ENCODE measurements around the gene SLC25A25.
"Not testable (repeated sequence)": the region's sequence is repeated elsewhere in the genome, so short reads cannot be mapped to it uniquely, and the experiment has no call there.

SLC25A25 gene

DNA sequence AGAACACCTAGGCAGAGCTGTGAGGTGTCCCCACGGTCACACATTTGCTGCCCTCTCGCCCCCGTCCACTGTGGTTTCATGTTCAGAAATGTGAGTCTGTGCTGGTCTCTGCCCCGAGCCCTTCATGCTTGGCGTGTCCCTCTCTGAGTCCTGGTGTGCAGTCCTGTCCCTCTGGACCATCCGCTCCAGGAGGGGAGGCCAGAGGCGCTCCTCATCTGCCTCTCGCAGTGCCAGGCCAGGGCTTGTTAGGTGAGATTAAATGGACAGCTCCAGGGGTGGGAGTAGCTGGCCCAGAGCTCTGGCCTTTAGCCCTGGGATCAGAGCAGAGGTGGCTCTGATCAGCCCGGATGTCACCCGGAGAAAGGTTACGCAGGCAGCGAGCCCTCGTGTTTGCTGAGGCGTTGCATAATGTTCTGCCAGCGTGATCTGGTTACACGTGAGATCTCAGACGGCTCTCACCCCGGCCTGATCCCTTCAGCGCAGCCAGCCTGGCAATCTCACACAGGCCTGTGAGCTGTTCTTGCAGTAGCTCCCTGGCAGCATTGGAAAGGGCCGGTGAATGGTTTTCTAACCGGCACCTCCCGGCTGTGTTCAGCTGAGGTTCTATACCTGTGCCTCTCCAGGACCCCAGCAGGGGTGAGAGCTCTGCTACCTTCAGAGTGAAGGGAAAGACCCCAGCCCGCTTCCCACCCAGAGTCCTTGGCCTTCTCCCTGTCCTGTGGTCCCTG is 35.0 kb downstream of the SLC25A25 start:
- in situ Hi-C loops (cut with HindIII; ENCODE audit: low pct_ligation_motif_present, low pct_unique_long_range_greater_than_20kb, low sequenced_read_pairs): no loop called here

DNA sequence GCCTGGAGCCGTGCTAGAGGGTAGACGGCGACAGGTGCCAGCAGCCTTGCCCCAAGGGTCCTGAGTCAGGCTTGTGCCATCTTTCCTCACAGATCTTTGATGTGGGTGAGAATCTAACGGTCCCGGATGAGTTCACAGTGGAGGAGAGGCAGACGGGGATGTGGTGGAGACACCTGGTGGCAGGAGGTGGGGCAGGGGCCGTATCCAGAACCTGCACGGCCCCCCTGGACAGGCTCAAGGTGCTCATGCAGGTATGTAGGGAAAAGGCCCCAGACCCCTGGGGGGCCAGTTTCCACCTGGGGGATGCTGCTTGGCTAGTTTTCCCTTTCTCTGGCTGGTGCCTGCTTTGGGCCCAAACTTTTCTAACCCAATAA is 35.5 kb downstream of the SLC25A25 start:
- in situ Hi-C loops (cut with HindIII; ENCODE audit: low pct_ligation_motif_present, low pct_unique_long_range_greater_than_20kb, low sequenced_read_pairs): no loop called here
- DNase-seq: no peak

More for the DNA sequence above, 35.0 kb downstream of the SLC25A25 start:
- DNase-seq: no peak

DNA sequence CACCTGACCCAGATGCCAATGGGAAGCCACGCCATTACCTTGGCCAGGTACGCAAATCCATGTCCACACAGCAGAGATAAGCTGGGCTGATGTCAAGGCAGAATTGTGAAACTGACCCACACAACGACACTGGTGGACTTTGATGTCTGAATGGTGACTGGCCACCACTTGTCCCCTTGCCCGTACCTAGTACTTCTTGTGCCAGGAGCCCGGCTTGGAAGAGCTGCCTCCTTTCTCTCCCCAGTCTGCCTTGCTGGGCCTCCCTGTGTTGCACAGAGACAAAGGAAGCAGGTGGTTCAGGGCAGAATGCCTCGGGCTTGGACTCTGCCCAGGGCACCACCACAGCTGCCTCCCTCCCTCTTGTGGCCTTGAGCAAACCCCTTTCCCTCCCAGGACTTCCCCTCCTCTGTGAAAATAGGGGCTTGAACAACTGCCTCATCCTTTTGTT is 36.2 kb downstream of the SLC25A25 start:
- in situ Hi-C loops (cut with HindIII; ENCODE audit: low pct_ligation_motif_present, low pct_unique_long_range_greater_than_20kb, low sequenced_read_pairs): no loop called here
- no peak for DNase-seq

DNA sequence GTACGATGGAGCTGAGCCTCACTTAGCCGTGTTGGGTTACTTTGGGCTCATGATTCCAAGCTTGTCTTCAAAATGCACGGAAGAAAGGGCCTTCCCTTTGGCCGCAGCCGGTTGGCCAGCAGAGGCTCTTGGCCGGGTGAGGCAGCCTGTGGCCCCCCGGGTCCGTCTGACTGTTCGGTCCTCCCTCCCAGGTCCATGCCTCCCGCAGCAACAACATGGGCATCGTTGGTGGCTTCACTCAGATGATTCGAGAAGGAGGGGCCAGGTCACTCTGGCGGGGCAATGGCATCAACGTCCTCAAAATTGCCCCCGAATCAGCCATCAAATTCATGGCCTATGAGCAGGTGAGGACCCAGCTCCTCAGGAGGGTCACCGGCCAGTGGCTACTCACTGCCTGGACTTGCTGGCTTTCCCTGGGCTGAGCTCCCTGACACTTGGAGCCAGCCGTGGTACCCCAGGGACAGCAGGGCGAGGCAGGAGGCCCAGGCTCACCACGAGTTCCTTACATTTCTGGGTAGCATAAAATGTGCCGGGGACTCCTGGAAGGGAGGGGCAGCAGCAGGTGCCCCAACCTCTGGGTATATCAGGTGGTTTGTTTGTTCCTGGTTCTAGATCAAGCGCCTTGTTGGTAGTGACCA is 37.6 kb downstream of the SLC25A25 start:
- in situ Hi-C loops (cut with HindIII; ENCODE audit: low pct_ligation_motif_present, low pct_unique_long_range_greater_than_20kb, low sequenced_read_pairs): no loop called here
- no peak for DNase-seq

DNA sequence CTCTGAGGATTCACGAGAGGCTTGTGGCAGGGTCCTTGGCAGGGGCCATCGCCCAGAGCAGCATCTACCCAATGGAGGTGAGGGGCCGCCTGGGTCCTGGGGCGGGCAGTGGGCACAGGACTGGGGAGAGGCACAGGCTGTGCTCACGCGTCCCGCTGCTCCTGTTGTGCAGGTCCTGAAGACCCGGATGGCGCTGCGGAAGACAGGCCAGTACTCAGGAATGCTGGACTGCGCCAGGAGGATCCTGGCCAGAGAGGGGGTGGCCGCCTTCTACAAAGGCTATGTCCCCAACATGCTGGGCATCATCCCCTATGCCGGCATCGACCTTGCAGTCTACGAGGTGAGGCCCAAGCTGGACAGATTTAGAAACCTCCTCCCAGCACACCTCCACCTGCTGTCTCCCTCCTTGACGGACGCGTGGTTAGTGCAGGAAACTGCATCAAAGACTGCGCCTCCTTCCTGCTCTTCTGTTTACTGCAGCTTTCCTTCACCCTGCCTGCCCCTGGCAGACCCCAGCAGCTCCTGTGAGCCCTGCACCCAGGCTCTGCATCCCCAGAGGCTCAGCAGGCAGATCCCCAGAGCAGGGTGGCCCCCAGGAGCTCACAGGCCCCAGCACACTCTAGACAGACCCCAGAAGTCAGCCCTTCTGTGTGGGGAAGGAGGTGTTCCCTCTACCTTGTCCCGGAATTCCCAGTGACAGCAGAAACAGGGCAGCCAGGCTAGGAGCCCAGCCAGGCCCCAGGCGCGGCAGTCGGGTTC is 38.3 kb downstream of the SLC25A25 start:
- DNase-seq: no peak

DNA sequence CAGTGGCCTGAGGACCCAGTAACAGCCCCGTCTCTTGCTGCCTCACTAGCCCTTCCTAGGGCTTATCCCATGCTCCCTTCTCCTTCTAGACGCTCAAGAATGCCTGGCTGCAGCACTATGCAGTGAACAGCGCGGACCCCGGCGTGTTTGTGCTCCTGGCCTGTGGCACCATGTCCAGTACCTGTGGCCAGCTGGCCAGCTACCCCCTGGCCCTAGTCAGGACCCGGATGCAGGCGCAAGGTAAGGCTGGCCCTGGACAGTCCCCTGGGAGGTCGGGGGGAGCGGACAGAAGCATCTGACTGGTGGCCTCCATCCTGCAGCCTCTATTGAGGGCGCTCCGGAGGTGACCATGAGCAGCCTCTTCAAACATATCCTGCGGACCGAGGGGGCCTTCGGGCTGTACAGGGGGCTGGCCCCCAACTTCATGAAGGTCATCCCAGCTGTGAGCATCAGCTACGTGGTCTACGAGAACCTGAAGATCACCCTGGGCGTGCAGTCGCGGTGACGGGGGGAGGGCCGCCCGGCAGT is 39.0 kb downstream of the SLC25A25 start:
- no peak for DNase-seq
- in situ Hi-C loops (cut with HindIII; ENCODE audit: low pct_ligation_motif_present, low pct_unique_long_range_greater_than_20kb, low sequenced_read_pairs): no loop called here

More for the DNA sequence above, 38.3 kb downstream of the SLC25A25 start:
- in situ Hi-C loops (cut with HindIII; ENCODE audit: low pct_ligation_motif_present, low pct_unique_long_range_greater_than_20kb, low sequenced_read_pairs): no loop called here

DNA sequence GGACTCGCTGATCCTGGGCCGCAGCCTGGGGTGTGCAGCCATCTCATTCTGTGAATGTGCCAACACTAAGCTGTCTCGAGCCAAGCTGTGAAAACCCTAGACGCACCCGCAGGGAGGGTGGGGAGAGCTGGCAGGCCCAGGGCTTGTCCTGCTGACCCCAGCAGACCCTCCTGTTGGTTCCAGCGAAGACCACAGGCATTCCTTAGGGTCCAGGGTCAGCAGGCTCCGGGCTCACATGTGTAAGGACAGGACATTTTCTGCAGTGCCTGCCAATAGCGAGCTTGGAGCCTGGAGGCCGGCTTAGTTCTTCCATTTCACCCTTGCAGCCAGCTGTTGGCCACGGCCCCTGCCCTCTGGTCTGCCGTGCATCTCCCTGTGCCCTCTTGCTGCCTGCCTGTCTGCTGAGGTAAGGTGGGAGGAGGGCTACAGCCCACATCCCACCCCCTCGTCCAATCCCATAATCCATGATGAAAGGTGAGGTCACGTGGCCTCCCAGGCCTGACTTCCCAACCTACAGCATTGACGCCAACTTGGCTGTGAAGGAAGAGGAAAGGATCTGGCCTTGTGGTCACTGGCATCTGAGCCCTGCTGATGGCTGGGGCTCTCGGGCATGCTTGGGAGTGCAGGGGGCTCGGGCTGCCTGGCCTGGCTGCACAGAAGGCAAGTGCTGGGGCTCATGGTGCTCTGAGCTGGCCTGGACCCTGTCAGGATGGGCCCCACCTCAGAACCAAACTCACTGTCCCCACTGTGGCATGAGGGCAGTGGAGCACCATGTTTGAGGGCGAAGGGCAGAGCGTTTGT is 39.6 kb downstream of the SLC25A25 start:
- DNase-seq: no peak
- in situ Hi-C loops (cut with HindIII; ENCODE audit: low pct_ligation_motif_present, low pct_unique_long_range_greater_than_20kb, low sequenced_read_pairs): no loop called here

DNA sequence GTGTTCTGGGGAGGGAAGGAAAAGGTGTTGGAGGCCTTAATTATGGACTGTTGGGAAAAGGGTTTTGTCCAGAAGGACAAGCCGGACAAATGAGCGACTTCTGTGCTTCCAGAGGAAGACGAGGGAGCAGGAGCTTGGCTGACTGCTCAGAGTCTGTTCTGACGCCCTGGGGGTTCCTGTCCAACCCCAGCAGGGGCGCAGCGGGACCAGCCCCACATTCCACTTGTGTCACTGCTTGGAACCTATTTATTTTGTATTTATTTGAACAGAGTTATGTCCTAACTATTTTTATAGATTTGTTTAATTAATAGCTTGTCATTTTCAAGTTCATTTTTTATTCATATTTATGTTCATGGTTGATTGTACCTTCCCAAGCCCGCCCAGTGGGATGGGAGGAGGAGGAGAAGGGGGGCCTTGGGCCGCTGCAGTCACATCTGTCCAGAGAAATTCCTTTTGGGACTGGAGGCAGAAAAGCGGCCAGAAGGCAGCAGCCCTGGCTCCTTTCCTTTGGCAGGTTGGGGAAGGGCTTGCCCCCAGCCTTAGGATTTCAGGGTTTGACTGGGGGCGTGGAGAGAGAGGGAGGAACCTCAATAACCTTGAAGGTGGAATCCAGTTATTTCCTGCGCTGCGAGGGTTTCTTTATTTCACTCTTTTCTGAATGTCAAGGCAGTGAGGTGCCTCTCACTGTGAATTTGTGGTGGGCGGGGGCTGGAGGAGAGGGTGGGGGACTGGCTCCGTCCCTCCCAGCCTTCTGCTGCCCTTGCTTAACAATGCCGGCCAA is 40.4 kb downstream of the SLC25A25 start:
- DNase-seq: no peak
- in situ Hi-C loops (cut with HindIII; ENCODE audit: low pct_ligation_motif_present, low pct_unique_long_range_greater_than_20kb, low sequenced_read_pairs): no loop called here

DNA sequence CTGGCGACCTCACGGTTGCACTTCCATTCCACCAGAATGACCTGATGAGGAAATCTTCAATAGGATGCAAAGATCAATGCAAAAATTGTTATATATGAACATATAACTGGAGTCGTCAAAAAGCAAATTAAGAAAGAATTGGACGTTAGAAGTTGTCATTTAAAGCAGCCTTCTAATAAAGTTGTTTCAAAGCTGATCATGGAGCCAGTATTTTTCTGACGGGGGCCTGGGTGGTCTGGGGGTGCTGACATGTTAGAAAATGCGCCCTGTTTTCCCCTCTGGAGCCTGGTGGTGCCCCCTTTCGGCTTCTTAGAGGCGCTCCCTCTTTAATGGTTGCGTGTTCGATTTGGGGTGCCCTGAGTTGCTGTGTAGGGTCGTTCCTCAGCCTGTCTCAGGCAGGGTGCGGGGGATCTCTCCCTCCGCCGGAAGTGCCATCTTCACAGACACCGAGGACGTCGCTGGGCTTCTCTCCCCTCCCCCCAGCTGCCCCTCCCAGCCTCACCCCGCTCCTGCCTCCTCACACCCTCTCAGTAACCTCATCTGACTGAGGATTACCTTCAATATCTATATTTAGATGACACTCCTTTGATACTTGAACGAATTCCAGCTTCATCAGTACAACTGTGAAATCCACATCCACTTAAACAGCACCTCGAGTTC is 41.1 kb downstream of the SLC25A25 start:
- no peak for DNase-seq
- in situ Hi-C loops (cut with HindIII; ENCODE audit: low pct_ligation_motif_present, low pct_unique_long_range_greater_than_20kb, low sequenced_read_pairs): no loop called here

DNA sequence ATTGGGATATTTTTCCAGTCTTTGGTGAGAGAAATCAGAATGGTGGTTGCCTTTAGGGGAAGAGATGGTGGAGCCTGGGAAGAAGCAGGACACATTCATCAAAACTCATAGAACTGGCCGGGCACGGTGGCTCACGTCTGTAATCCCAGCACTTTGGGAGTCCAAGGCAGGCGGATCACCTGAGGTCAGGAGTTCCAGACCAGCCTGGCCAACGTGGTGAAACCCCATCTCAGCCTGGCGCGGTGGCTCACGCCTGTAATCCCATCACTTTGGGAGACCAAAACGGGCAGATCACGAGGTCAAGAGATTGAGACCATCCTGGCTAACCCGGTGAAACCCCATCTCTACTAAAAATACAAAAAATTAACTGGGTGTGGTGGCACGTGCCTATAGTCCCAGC is 43.7 kb downstream of the SLC25A25 start:
- DNase-seq; in situ Hi-C loops (cut with HindIII; ENCODE audit: low pct_ligation_motif_present, low pct_unique_long_range_greater_than_20kb, low sequenced_read_pairs): not testable (repeated sequence)

DNA sequence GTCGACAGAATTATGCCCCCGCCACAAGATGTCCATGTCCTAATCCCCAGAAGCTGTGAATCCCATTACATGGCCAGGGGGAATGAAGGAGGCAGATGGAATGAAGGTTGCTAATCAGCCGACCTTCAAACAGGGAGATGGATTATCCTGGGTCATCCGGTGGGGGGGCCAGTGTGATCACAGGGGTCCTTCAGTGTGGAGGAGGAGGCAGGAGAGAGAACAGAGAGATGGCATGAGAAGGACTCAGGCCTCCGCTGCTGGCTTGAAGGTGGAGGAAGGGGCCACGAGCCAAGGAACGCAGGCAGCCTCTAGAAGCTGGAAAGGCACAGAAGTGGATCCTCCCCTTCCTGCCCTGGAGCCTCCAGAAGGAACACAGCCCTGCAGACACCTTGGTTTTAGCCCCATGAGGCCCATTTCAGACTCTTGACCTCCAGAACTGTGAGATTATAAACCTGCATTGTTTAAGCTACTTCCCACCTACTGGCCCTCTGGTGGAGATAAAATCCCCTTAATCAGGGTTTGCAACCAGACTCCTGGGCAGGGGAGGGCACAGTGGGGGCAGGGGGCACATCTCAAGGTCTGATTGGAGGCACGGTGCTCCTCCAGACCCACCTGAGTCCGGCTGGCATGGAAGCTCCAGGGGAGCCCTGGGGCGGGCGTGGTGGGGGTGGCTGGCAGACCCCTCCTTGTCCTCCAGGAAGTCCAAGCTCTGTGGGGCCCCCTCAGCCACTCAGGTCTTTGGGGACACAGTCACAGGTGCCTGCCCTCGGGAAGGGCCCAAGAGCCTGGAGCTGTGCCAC is 45.7 kb downstream of the SLC25A25 start:
- no peak for DNase-seq
- in situ Hi-C loops (cut with HindIII; ENCODE audit: low pct_ligation_motif_present, low pct_unique_long_range_greater_than_20kb, low sequenced_read_pairs): no loop called here

DNA sequence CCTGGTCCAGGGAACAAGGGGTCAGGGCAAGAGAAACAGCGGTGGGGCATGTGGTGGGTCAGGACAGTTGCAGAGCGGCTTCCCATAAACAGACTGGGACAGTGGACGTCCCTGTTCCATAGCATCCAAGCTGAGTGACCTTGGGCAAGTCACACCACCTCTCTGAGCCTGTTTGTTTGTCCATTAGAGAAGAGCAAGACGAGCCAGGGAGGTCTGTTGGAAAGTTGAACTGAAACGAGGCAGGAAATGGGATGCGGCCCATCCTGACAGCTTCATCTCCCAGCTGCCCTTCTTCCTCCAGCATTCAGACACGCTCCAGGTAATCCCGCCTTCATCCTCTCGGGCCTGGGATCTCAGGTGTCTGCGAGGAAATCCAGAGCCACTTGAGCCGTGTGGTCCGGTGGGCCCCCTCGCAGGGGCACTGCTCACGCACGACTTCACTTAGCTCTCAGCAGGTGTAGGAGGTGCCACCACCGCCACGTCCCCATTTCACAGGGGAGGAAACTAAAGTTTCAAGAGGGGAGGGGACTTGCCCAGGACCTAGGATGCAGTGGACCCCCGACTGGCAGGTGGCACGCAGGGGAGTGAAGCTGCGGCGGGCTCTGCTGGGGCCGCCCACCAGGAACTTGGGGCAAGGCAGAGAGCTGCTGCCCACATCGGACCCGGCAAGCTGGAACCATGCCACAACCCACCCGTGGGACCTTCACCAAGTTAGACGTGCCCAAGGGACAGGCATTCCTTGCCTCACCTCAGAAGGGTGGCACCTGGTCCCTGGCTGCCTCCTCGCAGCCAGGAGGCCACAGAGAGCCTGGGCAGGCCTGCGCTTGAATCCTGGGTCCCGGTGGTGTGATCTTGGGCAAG is 46.5 kb downstream of the SLC25A25 start:
- no peak for DNase-seq
- in situ Hi-C loops (cut with HindIII; ENCODE audit: low pct_ligation_motif_present, low pct_unique_long_range_greater_than_20kb, low sequenced_read_pairs): no loop called here

DNA sequence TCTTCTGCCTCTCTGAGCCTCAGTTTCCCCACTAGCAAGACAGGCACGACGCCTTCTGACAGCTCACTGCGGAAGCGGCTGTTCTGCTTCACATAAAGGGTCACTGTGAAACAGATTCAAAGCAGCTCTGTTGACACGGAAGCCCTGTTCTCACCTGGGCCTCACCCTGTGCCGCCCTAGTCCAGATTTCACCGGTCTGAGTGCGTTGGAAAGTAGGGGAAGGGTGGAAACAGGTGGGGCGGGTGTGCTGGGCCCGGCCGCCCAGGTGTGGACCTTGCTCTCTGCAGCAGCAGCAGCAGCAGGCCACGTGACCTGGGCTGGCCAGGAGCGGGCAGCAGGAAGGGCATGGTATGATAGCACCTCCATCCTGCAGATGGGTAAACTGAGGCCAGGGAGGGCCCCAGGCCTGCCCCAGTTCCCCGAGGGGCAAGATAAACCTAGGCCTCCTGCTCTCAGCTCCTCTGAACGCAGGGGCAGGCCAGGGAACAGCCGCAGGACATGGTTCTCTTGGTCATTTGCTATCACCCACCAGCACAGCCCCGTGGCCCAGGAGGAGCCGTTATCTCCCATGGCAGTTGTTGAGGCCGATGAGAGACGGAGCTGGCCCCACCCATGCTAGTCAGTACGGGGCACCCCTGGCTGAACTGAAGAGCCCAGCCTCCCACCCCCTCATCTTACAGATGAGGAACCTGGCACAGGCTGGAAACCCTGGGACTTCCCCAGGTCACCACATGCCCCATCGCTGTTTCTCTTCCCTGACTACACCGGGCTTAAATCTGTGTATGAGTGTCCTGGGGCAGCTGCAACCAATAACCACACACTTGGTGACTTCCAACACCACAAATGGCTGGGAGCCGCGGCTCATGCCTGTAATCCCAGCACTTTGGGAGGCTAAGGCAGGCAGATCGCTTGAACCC is 47.4 kb downstream of the SLC25A25 start:
- DNase-seq: no peak
- in situ Hi-C loops (cut with HindIII; ENCODE audit: low pct_ligation_motif_present, low pct_unique_long_range_greater_than_20kb, low sequenced_read_pairs): no loop called here

DNA sequence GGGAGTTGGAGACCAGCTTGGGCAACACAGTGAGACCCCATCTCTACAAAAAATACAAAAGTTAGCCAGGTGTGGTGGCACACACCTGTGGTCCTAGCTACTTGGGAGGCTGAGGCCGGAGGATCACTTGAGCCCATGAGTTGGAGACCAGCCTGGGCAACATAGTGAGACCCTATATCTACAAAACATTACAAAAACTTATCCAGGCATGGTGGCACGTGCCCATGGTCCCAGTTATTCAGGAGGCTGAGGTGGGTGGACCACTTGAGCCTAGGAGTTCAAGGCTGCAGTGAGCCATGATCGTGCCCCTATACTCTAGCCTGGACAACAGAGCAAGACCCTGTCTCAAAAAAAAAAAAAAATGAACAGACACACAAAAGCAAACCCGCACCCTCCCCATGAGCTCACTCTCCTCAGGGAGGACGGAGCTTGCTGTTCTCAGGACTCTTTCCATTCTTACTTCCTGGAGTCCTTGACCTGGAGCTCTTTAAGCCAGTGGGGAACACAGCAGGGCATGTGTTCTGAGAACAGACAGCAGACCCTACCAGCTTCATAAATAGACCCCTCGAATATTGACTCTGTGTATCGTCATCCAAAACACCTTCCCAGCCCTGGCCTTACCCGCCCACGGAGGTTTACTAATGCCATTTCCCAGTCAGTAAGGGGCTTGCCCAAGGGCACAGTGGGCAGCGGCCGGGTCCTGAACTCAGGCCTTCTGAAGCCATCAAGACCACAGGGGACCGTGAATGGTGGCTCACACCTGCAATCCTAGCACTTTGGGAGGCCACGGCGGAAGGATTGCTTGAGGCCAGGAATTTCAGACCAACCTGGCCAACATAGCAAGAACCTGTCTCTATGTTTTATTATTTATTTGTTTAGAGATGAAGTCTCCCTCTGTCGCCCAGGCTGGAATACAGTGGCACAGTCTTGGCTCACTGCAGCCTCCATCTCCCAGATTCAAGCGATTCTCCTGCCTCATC is 48.4 kb downstream of the SLC25A25 start:
- in situ Hi-C loops (cut with HindIII; ENCODE audit: low pct_ligation_motif_present, low pct_unique_long_range_greater_than_20kb, low sequenced_read_pairs): no loop called here
- DNase-seq: no peak

Data from ACHN (cell line).